ENCODE results near the gene NPFFR2. TPM values are rescaled to one million over a fixed set of nuclear protein-coding genes. Genes with fewer than 3 reads are reported as not detected.

The NPFFR2 gene
- total RNA-seq, 1 experiment from 2014 or later: not detected

DNA sequence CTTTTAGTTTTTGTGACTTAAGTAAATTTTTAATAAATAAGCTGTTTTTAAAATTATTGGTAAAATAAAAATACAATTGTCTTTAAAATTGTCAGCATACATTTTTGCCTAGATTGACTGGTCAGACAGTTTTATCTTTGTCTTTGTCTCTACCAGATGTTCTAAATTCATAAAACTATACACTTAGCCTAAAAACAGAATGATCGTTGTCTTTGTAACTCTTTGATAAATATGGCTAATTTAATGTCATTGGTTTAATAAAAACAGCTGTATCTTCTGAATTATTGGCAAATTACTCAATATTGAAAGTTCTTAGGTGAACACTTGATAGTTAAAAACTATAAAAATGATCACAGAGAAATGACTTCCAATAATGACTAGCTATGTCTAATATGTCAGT is 36.5 kb upstream of the NPFFR2 start:
- BruUV-seq (replicated peaks): no TSS peak

More for the DNA sequence above, 36.5 kb upstream of the NPFFR2 start:
- H4K20me1 ChIP-seq (ENCODE audit: insufficient read depth): no peaks in the 10 kb centered on the region
- TF ChIP-seq EZH2 (IDR thresholded peaks at IDR 0.05): no peak
- no peak for TF ChIP-seq EGR1 (IDR thresholded peaks at IDR 0.05; ENCODE audit: low read depth)
- TF ChIP-seq SIN3A (IDR thresholded peaks at IDR 0.05; ENCODE audit: low read depth): no peak
- TF ChIP-seq ZNF274 (IDR thresholded peaks at IDR 0.05; ENCODE audit: low read depth, low read length): no peak
- TF ChIP-seq, protein P1, sequence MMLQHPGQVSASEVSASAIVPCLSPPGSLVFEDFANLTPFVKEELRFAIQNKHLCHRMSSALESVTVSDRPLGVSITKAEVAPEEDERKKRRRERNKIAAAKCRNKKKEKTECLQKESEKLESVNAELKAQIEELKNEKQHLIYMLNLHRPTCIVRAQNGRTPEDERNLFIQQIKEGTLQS (IDR thresholded peaks at IDR 0.05): no peak
- TF ChIP-seq ZFX (IDR thresholded peaks at IDR 0.05): no peak
- no peak for TF ChIP-seq CBX3 (IDR thresholded peaks at IDR 0.05; ENCODE audit: low read depth)
- TF ChIP-seq, protein P2, sequence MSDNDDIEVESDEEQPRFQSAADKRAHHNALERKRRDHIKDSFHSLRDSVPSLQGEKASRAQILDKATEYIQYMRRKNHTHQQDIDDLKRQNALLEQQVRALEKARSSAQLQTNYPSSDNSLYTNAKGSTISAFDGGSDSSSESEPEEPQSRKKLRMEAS (IDR thresholded peaks at IDR 0.05): no peak
- TF ChIP-seq YY1 (IDR thresholded peaks at IDR 0.05; ENCODE audit: extremely low read depth, insufficient replicate concordance, low read depth, low read length): no peak
- TF ChIP-seq, protein P3, sequence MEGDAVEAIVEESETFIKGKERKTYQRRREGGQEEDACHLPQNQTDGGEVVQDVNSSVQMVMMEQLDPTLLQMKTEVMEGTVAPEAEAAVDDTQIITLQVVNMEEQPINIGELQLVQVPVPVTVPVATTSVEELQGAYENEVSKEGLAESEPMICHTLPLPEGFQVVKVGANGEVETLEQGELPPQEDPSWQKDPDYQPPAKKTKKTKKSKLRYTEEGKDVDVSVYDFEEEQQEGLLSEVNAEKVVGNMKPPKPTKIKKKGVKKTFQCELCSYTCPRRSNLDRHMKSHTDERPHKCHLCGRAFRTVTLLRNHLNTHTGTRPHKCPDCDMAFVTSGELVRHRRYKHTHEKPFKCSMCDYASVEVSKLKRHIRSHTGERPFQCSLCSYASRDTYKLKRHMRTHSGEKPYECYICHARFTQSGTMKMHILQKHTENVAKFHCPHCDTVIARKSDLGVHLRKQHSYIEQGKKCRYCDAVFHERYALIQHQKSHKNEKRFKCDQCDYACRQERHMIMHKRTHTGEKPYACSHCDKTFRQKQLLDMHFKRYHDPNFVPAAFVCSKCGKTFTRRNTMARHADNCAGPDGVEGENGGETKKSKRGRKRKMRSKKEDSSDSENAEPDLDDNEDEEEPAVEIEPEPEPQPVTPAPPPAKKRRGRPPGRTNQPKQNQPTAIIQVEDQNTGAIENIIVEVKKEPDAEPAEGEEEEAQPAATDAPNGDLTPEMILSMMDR (IDR thresholded peaks at IDR 0.05 in 2 of 3, conservative IDR thresholded peaks at IDR 0.05 in 1 of 3; ENCODE audit: borderline replicate concordance in 1 of 3, insufficient read depth in 1 of 3, low read depth in 2 of 3, low read length in 2 of 3): no peak
- TF ChIP-seq ELF1 (IDR thresholded peaks at IDR 0.05; ENCODE audit: borderline replicate concordance, low read depth): no peak
- TF ChIP-seq, protein P4, sequence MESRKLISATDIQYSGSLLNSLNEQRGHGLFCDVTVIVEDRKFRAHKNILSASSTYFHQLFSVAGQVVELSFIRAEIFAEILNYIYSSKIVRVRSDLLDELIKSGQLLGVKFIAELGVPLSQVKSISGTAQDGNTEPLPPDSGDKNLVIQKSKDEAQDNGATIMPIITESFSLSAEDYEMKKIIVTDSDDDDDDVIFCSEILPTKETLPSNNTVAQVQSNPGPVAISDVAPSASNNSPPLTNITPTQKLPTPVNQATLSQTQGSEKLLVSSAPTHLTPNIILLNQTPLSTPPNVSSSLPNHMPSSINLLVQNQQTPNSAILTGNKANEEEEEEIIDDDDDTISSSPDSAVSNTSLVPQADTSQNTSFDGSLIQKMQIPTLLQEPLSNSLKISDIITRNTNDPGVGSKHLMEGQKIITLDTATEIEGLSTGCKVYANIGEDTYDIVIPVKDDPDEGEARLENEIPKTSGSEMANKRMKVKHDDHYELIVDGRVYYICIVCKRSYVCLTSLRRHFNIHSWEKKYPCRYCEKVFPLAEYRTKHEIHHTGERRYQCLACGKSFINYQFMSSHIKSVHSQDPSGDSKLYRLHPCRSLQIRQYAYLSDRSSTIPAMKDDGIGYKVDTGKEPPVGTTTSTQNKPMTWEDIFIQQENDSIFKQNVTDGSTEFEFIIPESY (IDR thresholded peaks at IDR 0.05; ENCODE audit: extremely low read depth, insufficient replicate concordance, low read length): no peak
- no peak for TF ChIP-seq FOSL1 (IDR thresholded peaks at IDR 0.05; ENCODE audit: low read depth)
- no peak for TF ChIP-seq SP1 (IDR thresholded peaks at IDR 0.05; ENCODE audit: low read depth)
- TF ChIP-seq POLR2A (IDR thresholded peaks at IDR 0.05; ENCODE audit: borderline replicate concordance, extremely low read depth, insufficient read depth, insufficient read length): no peak
- TF ChIP-seq TCF7L2 (IDR thresholded peaks at IDR 0.05; ENCODE audit: borderline replicate concordance, extremely low read depth, insufficient read depth, insufficient read length): no peak
- TF ChIP-seq RAD21 (IDR thresholded peaks at IDR 0.05; ENCODE audit: low read depth): no peak
- H3K79me2 ChIP-seq (ENCODE audit: insufficient read depth, low read length): no peaks in the 10 kb centered on the region
- no peak overlapping the region for H3K4me3 ChIP-seq (replicated peaks in 1 of 2; ENCODE audit: low read depth in 1 of 2, low read length in 2 of 2)
- no peak overlapping the region for H3K9ac ChIP-seq (ENCODE audit: low read length)
- intact Hi-C loops (cut with micrococcal nuclease): no loop called here
- ATAC-seq (no peak), DNase-seq (ENCODE audit: low read depth, low spot score) (no peak)
- ChIA-PET CTCF (no interaction called here), POLR2A (no interaction called here), RAD21 (ENCODE audit: low non-redundant PET in 1 of 2, low total read pairs in 2 of 2, uncharacterized antibody in 2 of 2, unreplicated experiment in 2 of 2) (no interaction called here)
- no peak overlapping the region for H3K27ac ChIP-seq (ENCODE audit: low read depth, low read length)
- H3K9me3 ChIP-seq (ENCODE audit: control insufficient read depth in 1 of 2, insufficient read depth in 1 of 2, low read depth in 1 of 2, low read length in 2 of 2): peaks cover 5 to 8% of the 10 kb centered on the region in 2 experiments; a peak in 2 of 4 replicates
- H3K27me3 ChIP-seq (ENCODE audit: insufficient read depth, low read length): no peaks in the 10 kb centered on the region
- H3K9me2 ChIP-seq (ENCODE audit: insufficient read depth): no peaks in the 10 kb centered on the region
- no peaks in the 10 kb centered on the region for H3K36me3 ChIP-seq (ENCODE audit: control insufficient read depth in 1 of 2, insufficient read depth in 2 of 2, low read length in 2 of 2)
- no peak overlapping the region for H3K4me2 ChIP-seq (ENCODE audit: low read length)
- no peaks in the 10 kb centered on the region for H3K4me1 ChIP-seq (ENCODE audit: control insufficient read depth in 1 of 2, insufficient read depth in 2 of 2, low read length in 2 of 2)
- H2AFZ ChIP-seq (ENCODE audit: low read depth, low read length, poor library complexity, severe bottlenecking): no peak overlapping the region

All from HCT116 (cell line).